Lower lobe of right lung (tissue), 2 donors: ENCODE data around the gene BARHL2. TPM values are rescaled to one million over a fixed set of nuclear protein-coding genes. Genes with fewer than 3 reads are reported as not detected.

Experiments
- ATAC-seq, 2 donors: fragments of 200-7000 bp; cut with Tn5 transposase; one replicate each; pipeline ENCODE4 v1.9.1; 2020 to 2022; ENCODE audit warnings: mild to moderate bottlenecking in 2 of 2, moderate library complexity in 2 of 2
- DNase-seq: peaks from one replicate; pipeline ENCODE4 v3.0.0-alpha.2; 2020
- H3K27ac ChIP-seq: fragments of 200-600 bp; one replicate; pipeline ENCODE4 v1.8.0; 2022
- H3K27me3 ChIP-seq: fragments of 200-600 bp; one replicate; pipeline ENCODE4 v1.8.0; 2022; ENCODE audit warnings: low read depth
- H3K36me3 ChIP-seq: fragments of 200-600 bp; one replicate; pipeline ENCODE4 v1.8.0; 2022; ENCODE audit warnings: mild to moderate bottlenecking
- H3K4me1 ChIP-seq: fragments of 200-600 bp; one replicate; pipeline ENCODE4 v1.8.0; 2022
- H3K4me3 ChIP-seq: fragments of 200-600 bp; one replicate; pipeline ENCODE4 v1.8.0; 2022; ENCODE audit warnings: mild to moderate bottlenecking
- H3K9me3 ChIP-seq: fragments of 200-600 bp; one replicate; pipeline ENCODE4 v1.8.0; 2022
- CTCF ChIP-seq: fragments of 200-600 bp; IDR thresholded peaks from one replicate; pipeline ENCODE4 v1.8.0; 2022; ENCODE audit warnings: antibody characterized with exemption, mild to moderate bottlenecking
- intact Hi-C: fragments of 100-400 bp; cut with DNase I; formaldehyde crosslinking; loops from one replicate; pipeline ENCODE4 v1.11.0; 2022
- total RNA-seq: library from RNA; stranded (reverse); fragmentation: NEBNext Ultra II Directional; extraction: Animal tissue kit (Norgen Biotek cat#: 25700); gene quantifications from one replicate; pipeline ENCODE4 v1.2.1, GENCODE V29; 2021
- donor health status: DM: no; HTN: yes; CAD: no; lungs with severe emphysema.

Gene BARHL2
- total RNA-seq, 1 donor from 2014 or later = not detected

DNA sequence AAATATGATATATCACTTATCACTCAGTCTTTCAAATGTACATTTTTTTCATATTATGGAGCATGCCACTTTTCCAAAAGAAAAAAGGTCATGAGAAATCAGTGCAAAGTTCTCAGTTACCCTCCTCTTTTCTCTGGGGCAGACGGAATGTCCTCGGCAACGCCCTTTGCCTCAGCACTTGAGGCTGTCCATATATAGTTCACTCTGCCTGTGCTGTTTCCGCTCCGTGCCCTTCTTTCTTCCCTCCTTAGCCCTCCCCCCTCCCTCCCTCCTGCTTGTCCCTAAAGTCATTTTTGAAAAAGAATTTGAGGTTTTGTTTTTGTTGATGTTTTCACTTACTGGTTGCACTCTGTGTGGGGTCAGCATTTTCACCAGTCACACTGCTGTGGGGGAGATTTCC, 5.4 kb downstream of the BARHL2 start:
- H3K27ac ChIP-seq = no peak overlapping the region
- no peak for TF ChIP-seq CTCF
- intact Hi-C loops = no loop called here
- H3K4me3 ChIP-seq = no peak overlapping the region
- H3K4me1 ChIP-seq = peaks cover 8% of the 10 kb centered on the region
- ATAC-seq (no peak), DNase-seq (no peak)
- no peaks in the 10 kb centered on the region for H3K9me3 ChIP-seq
- H3K27me3 ChIP-seq = peaks cover 94% of the 10 kb centered on the region
- H3K36me3 ChIP-seq = no peaks in the 10 kb centered on the region

DNA sequence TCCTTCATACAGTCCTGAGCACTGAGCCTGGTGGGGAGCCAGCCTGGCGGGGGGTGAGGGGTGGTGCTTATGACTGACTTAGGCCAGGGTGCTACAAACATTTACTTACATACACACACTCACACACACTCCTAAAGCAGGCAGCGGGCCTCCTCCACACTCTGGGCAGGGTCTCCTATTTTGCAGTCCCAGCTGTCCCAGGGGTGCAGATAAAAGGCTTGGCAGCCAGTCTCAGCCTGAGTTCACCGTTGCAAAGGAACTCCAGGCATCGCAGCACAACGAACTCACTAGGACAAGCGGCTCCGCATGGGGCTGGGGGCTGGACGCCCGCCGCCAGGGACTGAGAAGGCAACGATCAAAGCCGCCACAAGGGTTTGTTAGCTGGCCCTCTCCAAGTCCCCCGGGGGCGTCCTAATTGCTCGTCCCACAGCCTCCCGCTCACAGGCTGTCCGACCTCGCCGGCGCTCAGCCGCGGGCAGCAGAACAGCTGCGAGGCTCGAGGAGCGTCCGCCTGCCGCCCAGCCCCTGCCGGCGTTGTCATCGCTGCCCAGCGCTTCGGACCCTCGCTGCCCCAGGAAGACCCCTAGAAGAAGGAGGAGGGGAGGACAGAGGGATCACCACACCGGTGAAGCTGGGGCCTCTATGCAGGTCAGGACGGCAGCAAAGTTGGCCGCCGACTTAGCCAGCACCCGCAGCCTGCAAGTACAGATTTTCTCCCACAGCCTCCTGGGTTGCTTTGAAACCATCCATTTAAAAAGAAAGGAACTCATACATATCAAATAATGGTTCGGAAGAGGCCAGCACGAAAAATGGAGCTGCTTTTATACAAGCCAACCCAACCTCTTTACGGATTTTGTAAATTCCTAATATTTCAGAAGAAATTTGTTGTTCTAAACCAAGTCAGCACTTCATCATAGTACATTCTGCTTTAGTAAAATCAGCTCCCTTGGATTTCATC, 6.2 kb downstream of the BARHL2 start:
- ATAC-seq = no peak
- H3K4me1 ChIP-seq = peaks cover 16% of the 10 kb centered on the region
- no peaks in the 10 kb centered on the region for H3K36me3 ChIP-seq
- H3K9me3 ChIP-seq = no peaks in the 10 kb centered on the region
- intact Hi-C loops = no loop called here
- H3K27me3 ChIP-seq = peaks cover 94% of the 10 kb centered on the region
- H3K27ac ChIP-seq = no peak overlapping the region
- no peak for DNase-seq
- H3K4me3 ChIP-seq = no peak overlapping the region
- no peak for TF ChIP-seq CTCF

DNA sequence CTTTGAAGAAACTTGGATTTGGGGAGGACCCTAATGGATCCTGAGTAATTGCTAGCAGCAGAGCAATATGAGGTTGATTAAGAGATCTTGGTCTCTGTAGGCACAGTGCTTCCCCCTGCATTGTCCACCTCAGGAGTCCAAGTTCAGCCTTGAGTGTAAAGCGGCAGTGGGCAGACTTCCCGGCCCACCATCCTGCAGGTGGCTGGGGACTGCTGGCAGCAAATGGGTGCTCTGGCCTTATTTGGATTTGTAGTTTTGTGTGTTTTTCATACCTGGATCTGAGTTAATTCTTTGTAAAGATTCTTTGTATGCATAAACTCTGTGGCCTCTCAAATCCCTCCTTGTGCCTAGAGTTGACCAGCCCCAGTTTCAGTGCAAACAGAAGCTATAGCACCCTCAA, 7.6 kb downstream of the BARHL2 start:
- DNase-seq (no peak), ATAC-seq (no peak)
- no peaks in the 10 kb centered on the region for H3K36me3 ChIP-seq
- peaks cover 94% of the 10 kb centered on the region for H3K27me3 ChIP-seq
- no peaks in the 10 kb centered on the region for H3K9me3 ChIP-seq
- peaks cover 17% of the 10 kb centered on the region for H3K4me1 ChIP-seq
- H3K4me3 ChIP-seq = no peak overlapping the region
- no peak for TF ChIP-seq CTCF
- H3K27ac ChIP-seq = no peak overlapping the region
- intact Hi-C loops = no loop called here

DNA sequence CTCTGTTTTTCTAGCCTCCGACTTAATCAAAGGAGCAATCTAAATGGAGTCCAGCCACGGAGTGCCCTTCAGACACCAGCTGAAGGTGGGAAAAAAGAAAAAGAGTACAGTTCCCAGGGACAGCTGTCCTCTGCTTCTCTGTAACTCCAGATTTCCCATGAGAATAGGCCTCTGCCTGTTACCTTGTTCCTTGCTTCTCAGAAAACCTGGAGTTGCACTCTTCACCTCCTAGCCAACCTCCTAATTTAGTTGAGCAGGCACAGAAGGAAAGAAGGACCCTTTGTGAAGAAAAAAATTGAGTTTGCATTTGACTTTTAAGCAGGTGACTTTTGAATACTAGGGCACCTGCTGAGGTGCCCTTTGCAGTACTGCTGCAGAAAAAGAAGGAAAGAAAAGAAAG, 8.3 kb downstream of the BARHL2 start:
- TF ChIP-seq CTCF = no peak
- intact Hi-C loops = no loop called here
- no peaks in the 10 kb centered on the region for H3K36me3 ChIP-seq
- DNase-seq = no peak
- no peak overlapping the region for H3K27ac ChIP-seq
- peaks cover 94% of the 10 kb centered on the region for H3K27me3 ChIP-seq
- no peak overlapping the region for H3K4me3 ChIP-seq
- no peaks in the 10 kb centered on the region for H3K9me3 ChIP-seq
- no peak for ATAC-seq
- H3K4me1 ChIP-seq = peaks cover 17% of the 10 kb centered on the region

- intact Hi-C loops = no loop called here
- Histone ChIP-seq H3K27ac (no peak overlapping the region), H3K4me3 (no peak overlapping the region), H3K9me3 (no peaks in the 10 kb centered on the region), H3K27me3 (peaks cover 94% of the 10 kb centered on the region), H3K4me1 (peaks cover 17% of the 10 kb centered on the region), H3K36me3 (no peaks in the 10 kb centered on the region)
- DNase-seq (no peak), ATAC-seq (no peak)
- TF ChIP-seq CTCF = no peak
These were observed 8.8 kb downstream of the BARHL2 start for GRCh38 chr1:90708236-90708786.
